SH-SY5Y (cell line): ENCODE results near the gene NCKIPSD.

ENCODE experiments used
- GATA2 ChIP-seq: IDR thresholded peaks from 2 replicates; pipeline ENCODE4 v1.6.1; 2011; ENCODE audit warnings: mild to moderate bottlenecking, low read depth, low read length
- GATA3 ChIP-seq: IDR thresholded peaks from 2 replicates; pipeline ENCODE4 v1.6.1; 2011; ENCODE audit warnings: low read depth, mild to moderate bottlenecking, low read length, moderate library complexity

DNA sequence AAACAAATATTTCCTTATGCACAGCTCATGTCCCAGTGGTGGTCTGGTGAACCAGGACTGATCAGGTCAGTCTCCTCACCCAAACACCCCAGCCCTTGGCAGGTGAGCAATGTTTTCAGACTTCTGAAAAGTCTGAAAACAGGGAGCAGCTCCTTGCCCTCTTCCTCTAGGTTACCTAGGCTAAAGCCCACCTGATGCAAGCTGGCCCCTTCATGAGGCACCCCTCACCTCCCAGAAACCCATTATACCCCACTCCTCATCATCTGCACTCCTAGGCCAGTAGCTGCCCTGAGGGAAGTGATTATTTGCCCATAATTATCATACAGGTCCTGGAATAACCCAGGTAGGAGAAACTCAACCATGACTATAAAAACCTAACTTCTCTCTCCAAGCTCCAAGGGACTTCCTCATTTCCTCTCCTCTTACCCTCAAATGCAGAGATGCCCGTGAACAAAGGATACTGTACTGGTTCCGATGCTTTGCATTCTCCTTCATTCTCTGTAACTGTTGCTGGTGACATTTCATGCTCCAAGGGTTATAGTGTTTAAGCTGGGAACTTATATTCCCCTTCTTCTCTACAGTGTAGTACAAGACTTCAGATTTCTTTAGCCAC lies 5.2 kb upstream of the NCKIPSD start:
- TF ChIP-seq GATA2, result no peak
- no peak for TF ChIP-seq GATA3
